ENCODE results near the gene TRIM46. TPM values are rescaled to one million over a fixed set of nuclear protein-coding genes. Genes with fewer than 3 reads are reported as not detected.

The TRIM46 gene
- total and polyA plus RNA-seq, 10 donors: 0.35 to 3.6 (median 1.2) TPM

DNA sequence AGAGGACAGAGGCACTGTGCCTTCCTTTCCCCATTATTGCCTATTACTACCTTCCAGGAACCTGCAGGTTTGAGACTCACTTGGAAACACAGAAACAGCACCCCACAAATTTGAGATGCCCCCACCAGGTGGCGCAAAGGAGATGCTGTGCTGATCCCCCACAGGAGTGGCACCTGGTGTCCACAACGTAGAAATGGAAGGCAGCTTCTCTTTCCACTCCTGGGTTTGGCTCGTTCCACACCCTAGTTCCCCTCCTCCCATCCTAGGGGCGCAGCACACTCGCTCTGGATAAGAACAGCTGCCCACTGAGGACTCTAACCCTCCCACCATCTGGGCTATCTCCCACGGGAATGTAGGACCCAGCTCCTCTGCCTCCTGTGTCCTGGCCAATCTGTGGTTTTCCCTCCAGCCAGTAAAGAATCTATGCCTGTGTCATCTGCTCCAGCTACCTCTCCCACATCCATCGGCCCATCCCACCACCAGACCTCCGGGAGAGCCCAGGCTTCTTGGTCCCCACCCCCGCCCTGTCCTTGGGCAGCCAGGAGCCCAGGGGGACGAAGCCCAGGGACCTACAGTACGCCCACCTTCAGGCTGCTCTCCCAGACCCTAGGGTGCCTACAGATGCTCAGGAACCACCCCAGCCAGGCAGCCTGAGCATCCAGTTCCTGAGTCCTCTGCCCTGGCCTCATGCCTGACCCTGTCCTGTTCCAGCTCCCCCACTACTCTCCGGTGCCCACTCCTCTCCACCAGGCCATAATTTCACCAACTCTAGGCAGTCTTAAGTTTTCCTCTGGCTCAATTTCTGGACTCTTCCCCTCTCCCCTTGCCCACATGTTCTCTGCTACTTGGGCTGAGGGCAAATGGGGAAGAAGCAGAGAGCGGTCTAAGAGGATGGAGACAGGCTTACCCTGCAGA lies 33.5 kb downstream of the TRIM46 start:
- peak overlapping the region in 3 of 8 donors; percentile 81 to 93 (median 86) for H3K4me3 ChIP-seq
- WGBS, 5 donors: 24 to 34% (median 30%) methylated on average over 13 of the region's 13 CpGs
- no peaks in the 10 kb centered on the region for H3K9me3 ChIP-seq
- H3K27ac ChIP-seq: peak overlapping the region in 7 of 8 donors; percentile 96 to 100 (median 99)
- H3K4me1 ChIP-seq: peaks cover 20 to 54% (median 36%) of the 10 kb centered on the region in 6 donors
- intact Hi-C loops (cut with DNase I; ENCODE audit: low total_unique reads): no loop called here
- peaks cover 0 to 18% (median 0%) of the 10 kb centered on the region in 6 donors for H3K36me3 ChIP-seq
- TF ChIP-seq POLR2A (IDR thresholded peaks at IDR 0.05): no peak
- peak; percentile 76 to 92 (median 87) for TF ChIP-seq CTCF (IDR thresholded peaks at IDR 0.05 in 8 of 11, conservative IDR thresholded peaks at IDR 0.05 in 3 of 11)
- TF ChIP-seq POLR2AphosphoS5 (IDR thresholded peaks at IDR 0.05): peak in 1 of 3 donors; percentile 57
- DNase-seq: peak; percentile 94
- no peaks in the 10 kb centered on the region for H3K27me3 ChIP-seq (replicated peaks in 1 of 7)

- intact Hi-C loops (cut with DNase I; ENCODE audit: low total_unique reads): no loop called here
- no peaks in the 10 kb centered on the region for H3K9me3 ChIP-seq
- no peaks in the 10 kb centered on the region for H3K27me3 ChIP-seq (replicated peaks in 1 of 7)
- WGBS, 5 donors: 23 to 37% (median 27%) methylated on average over 17 of the region's 17 CpGs
- TF ChIP-seq CTCF (IDR thresholded peaks at IDR 0.05 in 8 of 11, conservative IDR thresholded peaks at IDR 0.05 in 3 of 11): peak in 1 of 11 experiments; percentile 17
- TF ChIP-seq POLR2AphosphoS5 (IDR thresholded peaks at IDR 0.05): no peak
- H3K4me1 ChIP-seq: peaks cover 20 to 54% (median 36%) of the 10 kb centered on the region in 6 donors
- H3K27ac ChIP-seq: peak within 1 kb of the TSS; percentile 91 to 100 (median 99)
- H3K4me3 ChIP-seq: peak within 1 kb of the TSS; percentile 70 to 97 (median 88)
- peaks cover 0 to 27% (median 0%) of the 10 kb centered on the region in 6 donors for H3K36me3 ChIP-seq
- peak; percentile 79 for DNase-seq
These were observed 34.3 kb downstream of the TRIM46 start, which contains the start of gene THBS3 for GRCh38 chr1:155207806-155208540. THBS3 (minus strand) TSS chr1:155207897; CDS start chr1:155207876, 21 bp downstream.

DNA sequence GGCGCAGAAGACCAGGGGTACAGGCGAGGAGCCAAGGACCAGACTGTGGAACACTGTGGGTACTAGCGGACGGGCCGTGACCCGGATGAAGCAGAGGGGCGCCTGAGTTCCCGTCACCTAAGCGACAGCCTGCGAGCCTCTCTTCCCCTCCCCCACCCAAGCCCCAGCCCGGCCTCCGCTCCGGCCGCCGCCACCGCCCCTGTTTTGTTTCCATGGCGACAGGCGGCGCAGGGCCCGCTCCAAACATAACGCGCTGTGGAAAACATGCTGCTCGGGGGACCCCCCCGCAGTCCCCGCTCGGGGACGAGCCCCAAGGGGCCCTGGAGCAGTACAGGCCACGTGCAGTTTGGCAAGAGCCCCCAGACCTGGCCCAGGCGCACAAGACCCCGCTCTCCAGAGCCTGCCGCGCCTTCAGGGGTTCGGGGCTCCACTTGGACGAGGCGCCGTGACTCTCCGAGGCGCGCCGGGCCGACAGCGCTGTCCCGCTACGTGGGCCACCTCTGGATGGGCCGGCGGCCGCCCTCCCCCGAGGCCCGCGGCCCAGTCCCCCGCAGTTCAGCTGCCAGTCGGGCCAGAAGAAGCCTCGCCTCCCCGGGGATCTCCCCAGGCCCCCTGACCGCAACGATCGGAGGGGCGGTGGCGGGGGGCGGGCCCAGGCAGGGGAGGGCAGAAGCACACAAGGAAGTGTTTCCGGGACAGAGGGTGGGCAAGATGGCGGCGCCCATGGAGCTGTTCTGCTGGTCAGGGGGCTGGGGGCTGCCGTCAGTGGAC lies 35.1 kb downstream of the TRIM46 start, which contains the start of gene MTX1:
Gene MTX1, plus strand, starts transcription at position 155 of the 771 bp plus-strand sequence. Its CDS starts 110 bp downstream, at position 265.
- DNase-seq: peak; percentile 97
- Histone ChIP-seq H3K27ac (peak within 1 kb of the TSS; percentile 91 to 100 (median 99)), H3K27me3 (replicated peaks in 1 of 7) (no peaks in the 10 kb centered on the region), H3K9me3 (no peaks in the 10 kb centered on the region), H3K4me3 (peak within 1 kb of the TSS; percentile 70 to 97 (median 88)), H3K4me1 (peaks cover 20 to 54% (median 36%) of the 10 kb centered on the region in 6 donors), H3K36me3 (peaks cover 0 to 27% (median 0%) of the 10 kb centered on the region in 6 donors)
- 0 to 1% (median 1%) methylated on average over 26 to 64 of the region's 64 CpGs for WGBS, 5 donors
- no peak for TF ChIP-seq CTCF (IDR thresholded peaks at IDR 0.05 in 8 of 11, conservative IDR thresholded peaks at IDR 0.05 in 3 of 11)
- peak; percentile 82 to 89 (median 82) for TF ChIP-seq POLR2AphosphoS5 (IDR thresholded peaks at IDR 0.05)
- TF ChIP-seq POLR2A (IDR thresholded peaks at IDR 0.05): peak in 1 of 3 donors; percentile 30
- intact Hi-C loops (cut with DNase I; ENCODE audit: low total_unique reads): no loop called here
